GM12878 (cell line): ENCODE measurements around the gene NTRK3. TPM values are rescaled to one million over a fixed set of nuclear protein-coding genes. Genes with fewer than 3 reads are reported as not detected.

Source experiments
- BCL11A ChIP-seq: IDR thresholded peaks from 2 replicates; pipeline ENCODE4 v1.6.1; 2011; ENCODE audit warnings: low read depth, low read length
- CEBPZ ChIP-seq: fragments of 150-350 bp; IDR thresholded peaks from 2 replicates; pipeline ENCODE4 v1.6.1; 2016; ENCODE audit warnings: low read depth, low read length
- CREB1 ChIP-seq: IDR thresholded peaks from 2 replicates; pipeline ENCODE4 v1.6.1; 2012; ENCODE audit warnings: low read depth, mild to moderate bottlenecking, inconsistent platforms
- CREM ChIP-seq: IDR thresholded peaks from 2 replicates; pipeline ENCODE4 v1.6.1; 2014; ENCODE audit warnings: antibody characterized with exemption, low read depth
- CUX1 ChIP-seq: IDR thresholded peaks from 2 replicates; pipeline ENCODE4 v1.6.1; 2012; ENCODE audit warnings: improper control_type of control experiment, low read depth, low read length; ENCODE audit not compliant: insufficient replicate concordance
- JUND ChIP-seq: IDR thresholded peaks from 2 replicates; pipeline ENCODE4 v1.6.1; 2012; ENCODE audit warnings: low read depth, mild to moderate bottlenecking, low read length, improper control_type of control experiment, moderate library complexity
- KLF5 ChIP-seq: fragments of 450-650 bp; IDR thresholded peaks from 2 replicates; pipeline ENCODE4 v1.6.1; 2014; ENCODE audit warnings: mild to moderate bottlenecking; ENCODE audit not compliant: partially characterized antibody
- MXI1 ChIP-seq: fragments of 150-350 bp; IDR thresholded peaks from 2 replicates; pipeline ENCODE4 v1.6.1; 2011; ENCODE audit warnings: low read depth, mild to moderate bottlenecking, inconsistent platforms, low read length, improper control_type of control experiment
- NFYA ChIP-seq: IDR thresholded peaks from 2 replicates; pipeline ENCODE4 v1.6.1; 2011; ENCODE audit warnings: low read depth, mild to moderate bottlenecking, low read length, improper control_type of control experiment, borderline replicate concordance
- RAD51 ChIP-seq: fragments of 450-650 bp; IDR thresholded peaks from 2 replicates; pipeline ENCODE4 v1.6.1; 2016; ENCODE audit warnings: moderate library complexity, mild to moderate bottlenecking, inconsistent platforms
- SREBF1 ChIP-seq: IDR thresholded peaks from 2 replicates; pipeline ENCODE4 v1.6.1; 2012; ENCODE audit warnings: mild to moderate bottlenecking, low read length
- STAT3 ChIP-seq: IDR thresholded peaks from 2 replicates; pipeline ENCODE4 v1.6.1; 2011; ENCODE audit warnings: low read depth, low read length, improper control_type of control experiment
- polyA plus RNA-seq, 11 experiments: library from polyadenylated mRNA; depleted of rRNA in 4 of 11; unstranded in 6 of 11; stranded (reverse) in 5 of 11; fragments of >200 nt; fragmentation: Nextera tagmentation in 4 of 11; fragmentation: Illumina TruSeq in 1 of 11; extraction: Ambion mirVana in 4 of 11; extraction: Trizol in 1 of 11; gene quantifications; 1 replicate in 1 of 11; 2 replicates in 10 of 11; pipeline versions ENCODE4 v1.2.1 to v1.2.3, GENCODE V29; 2011 to 2016; ENCODE audit warnings: inconsistent platforms in 2 of 11, missing spikeins in 2 of 11, low read depth in 1 of 11
- total RNA-seq, 4 experiments: library from RNA; depleted of rRNA in 3 of 4; stranded (reverse); fragments of >200 nt in 3 of 4; fragmentation: Illumina TruSeq in 1 of 4; extraction: Trizol in 1 of 4; gene quantifications; 2 replicates each; pipeline versions ENCODE4 v1.2.1 to v1.2.3, GENCODE V29; 2013 to 2021
- TF ChIP-seq, protein P1 (sequence below): IDR thresholded peaks from 2 replicates; pipeline ENCODE4 v1.6.1; 2012; ENCODE audit warnings: low read depth, low read length, improper control_type of control experiment
- TF ChIP-seq, protein P2 (sequence below): IDR thresholded peaks from 2 replicates; pipeline ENCODE4 v1.6.1; 2011; ENCODE audit warnings: low read depth, mild to moderate bottlenecking, low read length, moderate library complexity, borderline replicate concordance; ENCODE audit errors: extremely low read depth

Gene NTRK3
- total and polyA plus RNA-seq, 10 of the 15 experiments (the other 5 are each of a cell fraction or from before 2014, with no cell fraction given), result not detected

GRCh38 chr15:88174571-88174970 lies 82.0 kb downstream of the NTRK3 start (continued):
- TF ChIP-seq CUX1 (no peak), CREB1 (no peak), SREBF1 (no peak), JUND (no peak), STAT3 (no peak), CEBPZ (no peak), RAD51 (no peak), MXI1 (no peak), CREM (no peak), KLF5 (no peak), BCL11A (no peak), NFYA (no peak)
- TF ChIP-seq, protein P1, sequence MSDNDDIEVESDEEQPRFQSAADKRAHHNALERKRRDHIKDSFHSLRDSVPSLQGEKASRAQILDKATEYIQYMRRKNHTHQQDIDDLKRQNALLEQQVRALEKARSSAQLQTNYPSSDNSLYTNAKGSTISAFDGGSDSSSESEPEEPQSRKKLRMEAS, result no peak
- TF ChIP-seq, protein P2, sequence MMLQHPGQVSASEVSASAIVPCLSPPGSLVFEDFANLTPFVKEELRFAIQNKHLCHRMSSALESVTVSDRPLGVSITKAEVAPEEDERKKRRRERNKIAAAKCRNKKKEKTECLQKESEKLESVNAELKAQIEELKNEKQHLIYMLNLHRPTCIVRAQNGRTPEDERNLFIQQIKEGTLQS, result no peak
